ENCODE measurements around the gene DNAH3. TPM values are rescaled to one million over a fixed set of nuclear protein-coding genes. Genes with fewer than 3 reads are reported as not detected.

DNAH3 gene
- total and polyA plus RNA-seq, 2 of the 13 experiments (the other 11 are each of a cell fraction or from before 2014, with no cell fraction given) = 0.07 to 0.08 TPM

- TF ChIP-seq TRIM22 (IDR thresholded peaks at IDR 0.05) = no peak
- TF ChIP-seq SP1 (IDR thresholded peaks at IDR 0.05) = no peak
- TF ChIP-seq SP1 (CRISPR knock-in tag; IDR thresholded peaks at IDR 0.05) = no peak
- TF ChIP-seq PITX1 (CRISPR knock-in tag; IDR thresholded peaks at IDR 0.05) = no peak
- TF ChIP-seq MIER2 (CRISPR knock-in tag; IDR thresholded peaks at IDR 0.05) = no peak
- TF ChIP-seq ZBTB21 (CRISPR knock-in tag; IDR thresholded peaks at IDR 0.05) = no peak
- TF ChIP-seq TOE1 (CRISPR knock-in tag; IDR thresholded peaks at IDR 0.05) = no peak
- no peak for TF ChIP-seq AHDC1 (CRISPR knock-in tag; IDR thresholded peaks at IDR 0.05; ENCODE audit: borderline replicate concordance)
- no peak for TF ChIP-seq ZBTB7B (CRISPR knock-in tag; IDR thresholded peaks at IDR 0.05)
Observed at GRCh38 chr16:20916942-20917341, 233.7 kb downstream of the DNAH3 start (continued).

All from HepG2 (cell line).